Measurements from ENCODE around the gene ORC6. TPM values are rescaled to one million over a fixed set of nuclear protein-coding genes. Genes with fewer than 3 reads are reported as not detected.

The ORC6 gene
- total and polyA plus RNA-seq, 2 donors (not counting 1 experiment from before 2014, with no cell fraction given): 4.7 to 4.8 TPM

GRCh38 chr16:46746821-46747776 lies 57.6 kb downstream of the ORC6 start:
- no peaks in the 10 kb centered on the region for H3K27me3 ChIP-seq (replicated peaks in 1 of 4; ENCODE audit: control extremely low read depth in 1 of 4, control insufficient read depth in 3 of 4, insufficient read depth in 4 of 4, low read length in 3 of 4)
- H3K9me3 ChIP-seq (ENCODE audit: control extremely low read depth in 1 of 3, control insufficient read depth in 2 of 3, insufficient read depth in 1 of 3, low read length in 2 of 3): no peaks in the 10 kb centered on the region
- Mint-ChIP-seq H3K27me3 (no peaks in the 10 kb centered on the region), H3K9me3 (ENCODE audit: insufficient read depth) (no peaks in the 10 kb centered on the region), H3K4me1 (peaks cover 32% of the 10 kb centered on the region), H3K4me3 (no peak overlapping the region), H3K27ac (no peak overlapping the region)
- no peaks in the 10 kb centered on the region for H4K20me1 ChIP-seq (ENCODE audit: control insufficient read depth, insufficient read depth, low read length, poor library complexity, severe bottlenecking)
- no peak overlapping the region for H3K4me2 ChIP-seq (replicated peaks; ENCODE audit: low read depth, low read length, poor library complexity, severe bottlenecking)
- no peaks in the 10 kb centered on the region for H3K36me3 ChIP-seq (replicated peaks in 1 of 2; ENCODE audit: control extremely low read depth in 1 of 2, control insufficient read depth in 1 of 2, extremely low read depth in 1 of 2, insufficient read depth in 2 of 2, low read length in 1 of 2)
- DNase-seq: no peak
- TF ChIP-seq CTCF (IDR thresholded peaks at IDR 0.05) (no peak), EZH2 (IDR thresholded peaks at IDR 0.05; ENCODE audit: borderline replicate concordance, insufficient read depth, low read depth, low read length, poor library complexity, severe bottlenecking) (no peak)
- ChIA-PET POLR2A (no interaction called here), CTCF (no interaction called here)
- H3K27ac ChIP-seq (ENCODE audit: low read length in 2 of 2): no peak overlapping the region
- no peak overlapping the region for H3K4me3 ChIP-seq (ENCODE audit: control extremely low read depth in 1 of 5, extremely low read depth in 1 of 5, insufficient read depth in 1 of 5, low read depth in 2 of 5, low read length in 4 of 5)
- 97% methylated on average over 12 of the region's 15 CpGs for WGBS (ENCODE audit: insufficient coverage)
- peaks cover 26 to 31% of the 10 kb centered on the region in 2 donors for H3K4me1 ChIP-seq (ENCODE audit: control insufficient read depth in 2 of 2, insufficient read depth in 2 of 2, low read length in 2 of 2)
- H3K9ac ChIP-seq (ENCODE audit: low read length): no peak overlapping the region
- ATAC-seq (ENCODE audit: low read depth): no peak
- intact Hi-C loops (cut with micrococcal nuclease): no loop called here
- H2AFZ ChIP-seq (ENCODE audit: insufficient read depth, low read depth, low read length, poor library complexity, severe bottlenecking): no peak overlapping the region
- H3K79me2 ChIP-seq (ENCODE audit: control insufficient read depth, insufficient read depth, low read length): no peaks in the 10 kb centered on the region

Other genes with a start within 250 kb of the ORC6 start
- gene SHCBP1, start 68.3 kb upstream of the ORC6 start, total RNA-seq: 1.7 and 4.2 TPM in 2 replicates
- gene SHCBP1, start 68.3 kb upstream of the ORC6 start, polyA plus RNA-seq: 1.1 and 2.2 TPM in 2 replicates
- 120 and 125 TPM in 2 replicates for gene VPS35, start 481 bp upstream of the ORC6 start, total RNA-seq
- 9.5 and 11.4 TPM in 2 replicates for gene VPS35, start 481 bp upstream of the ORC6 start, polyA plus RNA-seq
- gene MYLK3, start 58.7 kb downstream of the ORC6 start, total RNA-seq: 0.10 and 0.56 TPM in 2 replicates
- gene MYLK3, start 58.7 kb downstream of the ORC6 start, polyA plus RNA-seq: 0.01 and 0.09 TPM in 2 replicates
- gene C16orf87, start 141.5 kb downstream of the ORC6 start, total RNA-seq: 11.3 and 12.5 TPM in 2 replicates
- 3.4 and 8.2 TPM in 2 replicates for gene C16orf87, start 141.5 kb downstream of the ORC6 start, polyA plus RNA-seq
- gene GPT2, start 194.7 kb downstream of the ORC6 start, total RNA-seq: 9.9 and 11.0 TPM in 2 replicates
- 5.2 and 6.8 TPM in 2 replicates for gene GPT2, start 194.7 kb downstream of the ORC6 start, polyA plus RNA-seq

Data from B cell (primary cell).